Measurements from ENCODE around the gene FARS2. TPM values are rescaled to one million over a fixed set of nuclear protein-coding genes. Genes with fewer than 3 reads are reported as not detected.

The FARS2 gene
- total and polyA plus RNA-seq, 12 donors: 7.6 to 22.4 (median 20.8) TPM

DNA sequence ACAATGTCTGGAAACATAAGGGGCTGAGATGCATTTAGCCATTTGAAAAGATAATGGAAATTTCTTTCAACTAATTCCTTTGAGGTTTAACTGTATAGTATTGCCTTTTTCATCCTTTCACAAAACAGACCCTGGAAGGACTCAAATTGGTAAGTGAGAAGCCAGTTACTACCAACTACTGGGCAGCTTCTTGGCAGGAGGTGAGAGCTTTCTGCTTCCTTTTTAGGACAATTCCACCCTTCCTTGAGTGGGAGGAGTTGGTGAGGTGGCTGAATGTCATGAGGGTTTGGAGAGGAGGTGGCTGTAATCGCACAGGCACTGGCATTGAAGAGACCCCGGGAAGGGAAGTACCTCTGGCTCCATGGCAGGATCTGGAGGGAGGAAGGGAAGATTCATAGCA lies 404.4 kb downstream of the FARS2 start:
- Histone ChIP-seq H3K4me1 (peaks cover 0 to 10% (median 0%) of the 10 kb centered on the region in 9 donors), H3K36me3 (no peaks in the 10 kb centered on the region), H3K27ac (no peak overlapping the region), H3K27me3 (no peaks in the 10 kb centered on the region), H3K9me3 (no peaks in the 10 kb centered on the region), H3K4me3 (no peak overlapping the region)
- WGBS, 2 donors: 90% methylated on average over 2 of the region's 2 CpGs
- TF ChIP-seq, protein P1, sequence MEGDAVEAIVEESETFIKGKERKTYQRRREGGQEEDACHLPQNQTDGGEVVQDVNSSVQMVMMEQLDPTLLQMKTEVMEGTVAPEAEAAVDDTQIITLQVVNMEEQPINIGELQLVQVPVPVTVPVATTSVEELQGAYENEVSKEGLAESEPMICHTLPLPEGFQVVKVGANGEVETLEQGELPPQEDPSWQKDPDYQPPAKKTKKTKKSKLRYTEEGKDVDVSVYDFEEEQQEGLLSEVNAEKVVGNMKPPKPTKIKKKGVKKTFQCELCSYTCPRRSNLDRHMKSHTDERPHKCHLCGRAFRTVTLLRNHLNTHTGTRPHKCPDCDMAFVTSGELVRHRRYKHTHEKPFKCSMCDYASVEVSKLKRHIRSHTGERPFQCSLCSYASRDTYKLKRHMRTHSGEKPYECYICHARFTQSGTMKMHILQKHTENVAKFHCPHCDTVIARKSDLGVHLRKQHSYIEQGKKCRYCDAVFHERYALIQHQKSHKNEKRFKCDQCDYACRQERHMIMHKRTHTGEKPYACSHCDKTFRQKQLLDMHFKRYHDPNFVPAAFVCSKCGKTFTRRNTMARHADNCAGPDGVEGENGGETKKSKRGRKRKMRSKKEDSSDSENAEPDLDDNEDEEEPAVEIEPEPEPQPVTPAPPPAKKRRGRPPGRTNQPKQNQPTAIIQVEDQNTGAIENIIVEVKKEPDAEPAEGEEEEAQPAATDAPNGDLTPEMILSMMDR (IDR thresholded peaks at IDR 0.05): no peak
- intact Hi-C loops (cut with DNase I): no loop called here
- DNase-seq (no peak), ATAC-seq (no peak)

DNA sequence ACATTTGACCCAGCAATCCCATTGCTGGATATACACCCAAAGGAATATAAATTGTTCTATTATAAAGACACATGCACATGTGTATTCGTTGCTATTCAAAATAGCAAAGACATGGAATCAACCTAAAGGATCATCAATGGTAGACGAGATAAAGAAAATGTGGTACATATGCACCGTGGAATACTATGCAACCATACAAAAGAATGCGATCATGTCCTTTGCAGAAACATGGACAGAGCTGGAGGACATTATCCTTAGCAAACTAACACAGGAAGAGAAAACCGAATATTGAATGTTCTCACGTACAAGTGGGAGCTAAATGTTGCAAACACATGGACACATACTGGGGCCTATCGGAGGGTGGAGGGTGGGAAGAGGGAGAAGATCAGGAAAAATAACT lies 405.4 kb downstream of the FARS2 start:
- intact Hi-C loops (cut with DNase I): no loop called here
- no peaks in the 10 kb centered on the region for H3K9me3 ChIP-seq
- no peaks in the 10 kb centered on the region for H3K27me3 ChIP-seq
- peaks cover 0 to 20% (median 5%) of the 10 kb centered on the region in 9 donors for H3K4me1 ChIP-seq
- no peak for ATAC-seq
- TF ChIP-seq, protein P1 (IDR thresholded peaks at IDR 0.05): no peak
- no peak for DNase-seq
- H3K4me3 ChIP-seq: no peak overlapping the region
- 85 to 98% methylated on average over 7 of the region's 7 CpGs for WGBS, 2 donors
- no peaks in the 10 kb centered on the region for H3K36me3 ChIP-seq
- H3K27ac ChIP-seq: no peak overlapping the region

DNA sequence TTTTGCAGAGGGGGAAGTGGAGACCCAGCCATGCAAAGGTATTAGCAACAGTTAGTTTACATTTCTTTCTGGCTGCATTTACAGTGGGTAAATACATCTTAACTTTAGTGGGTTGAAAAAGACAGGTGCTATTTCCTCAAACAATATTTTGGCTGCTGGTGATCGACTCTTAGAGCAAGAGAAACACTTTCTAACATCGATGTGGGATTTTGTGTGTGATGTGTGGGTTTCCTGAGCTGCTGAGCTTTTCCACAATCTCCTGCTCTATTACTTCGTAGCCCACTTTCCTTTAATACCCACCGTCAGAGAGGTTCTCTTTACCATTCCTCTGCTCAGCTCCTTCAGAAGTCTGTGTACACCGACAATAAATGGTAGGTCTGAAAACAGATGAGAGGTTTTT lies 406.4 kb downstream of the FARS2 start:
- Histone ChIP-seq H3K27me3 (no peaks in the 10 kb centered on the region), H3K4me3 (no peak overlapping the region), H3K27ac (no peak overlapping the region), H3K4me1 (peaks cover 0 to 31% (median 4%) of the 10 kb centered on the region in 9 donors), H3K9me3 (no peaks in the 10 kb centered on the region), H3K36me3 (no peaks in the 10 kb centered on the region)
- TF ChIP-seq, protein P1 (IDR thresholded peaks at IDR 0.05): no peak
- 71 to 74% methylated on average over 5 of the region's 5 CpGs for WGBS, 2 donors
- DNase-seq (no peak), ATAC-seq (no peak)
- intact Hi-C loops (cut with DNase I): no loop called here

DNA sequence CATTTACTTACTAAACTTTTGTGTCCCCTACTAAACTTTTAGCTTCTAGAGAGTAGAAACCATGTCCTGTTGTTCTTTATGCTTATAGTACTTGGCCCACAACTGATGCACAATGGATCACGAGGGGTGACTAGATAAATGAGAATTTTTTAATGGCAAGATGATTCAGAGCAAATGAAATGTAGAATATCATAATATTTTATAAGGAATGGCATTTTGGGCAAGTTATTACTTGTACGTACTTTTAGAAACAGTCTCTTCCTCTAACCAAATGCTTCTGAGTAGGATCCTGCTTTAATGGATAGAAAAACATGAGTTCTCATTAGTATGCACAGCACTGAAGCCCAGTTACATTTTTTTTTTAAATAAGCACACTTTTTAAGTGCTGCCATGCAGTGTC lies 409.1 kb downstream of the FARS2 start:
- H3K27ac ChIP-seq: peak overlapping the region in 1 of 10 donors; percentile 80
- intact Hi-C loops (cut with DNase I): no loop called here

More for the DNA sequence above, 409.1 kb downstream of the FARS2 start:
- H3K4me3 ChIP-seq: no peak overlapping the region
- no peaks in the 10 kb centered on the region for H3K9me3 ChIP-seq
- no peaks in the 10 kb centered on the region for H3K36me3 ChIP-seq
- 96 to 99% methylated on average over 2 of the region's 2 CpGs for WGBS, 2 donors
- H3K4me1 ChIP-seq: peaks cover 0 to 46% (median 2%) of the 10 kb centered on the region in 9 donors
- ATAC-seq: no peak
- DNase-seq: no peak
- no peaks in the 10 kb centered on the region for H3K27me3 ChIP-seq
- TF ChIP-seq, protein P1 (IDR thresholded peaks at IDR 0.05): no peak

All from heart right ventricle (tissue), 16 donors.